ENCODE measurements around the gene VGF.

GRCh38 chr7:101119876-101120275 lies 45.5 kb downstream of the VGF start:
- TF ChIP-seq CTCF (IDR thresholded peaks at IDR 0.05; ENCODE audit: insufficient read depth, low read depth, low read length) (no peak), EZH2 (IDR thresholded peaks at IDR 0.05; ENCODE audit: insufficient read depth, low read length) (no peak)

Measured in astrocyte (in vitro differentiated cells and primary cell).